ENCODE data around the gene SLC6A7.

The SLC6A7 gene

DNA sequence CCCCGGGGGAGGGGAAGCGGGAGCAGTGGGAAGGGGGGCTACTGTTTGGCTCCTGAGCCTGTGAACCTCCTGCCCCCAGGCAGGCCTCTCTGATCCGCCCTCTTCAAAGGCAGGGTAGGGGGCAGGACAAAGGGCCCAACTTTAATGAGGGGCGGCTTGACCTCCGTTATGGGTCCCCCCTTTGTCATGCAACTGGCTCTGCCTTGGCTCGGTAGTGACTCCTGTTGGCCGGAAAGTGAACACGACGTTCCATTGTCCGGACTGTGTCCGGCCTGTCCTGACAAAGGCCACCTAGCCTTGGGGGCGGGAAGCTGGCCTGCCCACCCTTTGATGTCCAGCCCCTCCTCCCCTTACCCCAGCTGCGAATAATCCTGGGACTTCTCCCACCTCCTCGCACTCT is 22.0 kb upstream of the SLC6A7 start:
- H3K4me3 ChIP-seq (ENCODE audit: low read depth, low read length), result no peak overlapping the region
- DNase-seq (ENCODE audit: low read depth), result no peak

DNA sequence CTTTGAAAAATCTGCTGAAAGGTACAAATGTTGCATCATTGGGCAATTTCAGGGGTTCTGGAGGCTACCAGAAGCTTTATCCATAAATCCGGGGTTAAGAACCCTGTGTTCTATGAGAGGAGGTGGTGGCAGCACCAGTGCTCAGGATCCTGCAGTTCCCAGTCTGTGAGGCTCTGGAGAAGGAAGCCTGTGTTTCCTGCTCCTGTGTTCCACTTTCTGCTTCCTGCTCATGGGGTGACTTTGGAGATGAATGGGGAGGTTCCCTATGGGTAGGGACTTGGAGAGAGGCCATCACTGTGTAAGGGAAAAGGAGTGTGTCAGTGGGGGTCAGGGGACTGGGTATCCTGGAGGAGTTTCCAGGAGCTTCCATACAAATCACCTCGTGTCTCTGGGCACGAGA is 21.0 kb upstream of the SLC6A7 start:
- no peak overlapping the region for H3K4me3 ChIP-seq (ENCODE audit: low read depth, low read length)
- DNase-seq (ENCODE audit: low read depth), result no peak

DNA sequence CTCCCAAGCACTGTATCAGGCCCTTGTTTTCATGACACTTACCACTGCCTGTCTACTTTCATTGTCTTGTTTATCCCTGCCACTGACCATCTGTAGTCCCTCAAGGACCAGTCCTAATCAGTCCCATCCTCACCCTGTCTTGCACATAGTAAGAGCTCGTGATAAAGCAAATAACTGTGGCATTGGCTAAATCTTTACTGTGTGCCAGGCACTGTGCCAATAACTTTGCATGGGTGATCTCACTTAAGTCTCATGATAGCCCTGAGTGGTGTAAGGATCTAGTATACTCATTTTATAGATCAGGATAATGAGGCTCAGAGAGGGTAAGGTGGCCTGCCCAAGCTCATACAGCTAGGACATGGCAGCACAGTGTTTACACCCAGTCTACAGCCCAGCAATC is 17.7 kb upstream of the SLC6A7 start:
- no peak overlapping the region for H3K4me3 ChIP-seq (ENCODE audit: low read depth, low read length)
- no peak for DNase-seq (ENCODE audit: low read depth)

DNA sequence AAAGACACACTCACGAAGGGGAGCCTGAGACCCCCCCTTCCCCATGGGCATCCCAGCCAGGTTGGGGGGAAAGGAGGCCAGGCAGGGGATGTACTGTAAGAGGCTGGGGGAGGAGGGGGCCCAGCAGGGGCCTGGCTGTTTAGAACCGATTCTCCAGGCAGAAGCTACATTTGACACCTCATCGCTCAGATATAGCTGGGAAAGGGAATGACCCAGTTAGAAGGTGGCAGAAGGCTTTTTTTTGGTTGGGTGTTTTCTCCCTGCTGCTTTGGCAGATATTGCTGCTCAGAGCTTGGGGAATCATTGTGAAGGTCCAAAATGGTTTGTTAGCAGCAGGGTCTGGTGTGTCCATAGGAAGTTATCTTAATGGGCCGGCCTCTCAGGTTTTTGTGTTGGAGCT is 17.3 kb upstream of the SLC6A7 start:
- DNase-seq (ENCODE audit: low read depth), result no peak
- no peak overlapping the region for H3K4me3 ChIP-seq (ENCODE audit: low read depth, low read length)

DNA sequence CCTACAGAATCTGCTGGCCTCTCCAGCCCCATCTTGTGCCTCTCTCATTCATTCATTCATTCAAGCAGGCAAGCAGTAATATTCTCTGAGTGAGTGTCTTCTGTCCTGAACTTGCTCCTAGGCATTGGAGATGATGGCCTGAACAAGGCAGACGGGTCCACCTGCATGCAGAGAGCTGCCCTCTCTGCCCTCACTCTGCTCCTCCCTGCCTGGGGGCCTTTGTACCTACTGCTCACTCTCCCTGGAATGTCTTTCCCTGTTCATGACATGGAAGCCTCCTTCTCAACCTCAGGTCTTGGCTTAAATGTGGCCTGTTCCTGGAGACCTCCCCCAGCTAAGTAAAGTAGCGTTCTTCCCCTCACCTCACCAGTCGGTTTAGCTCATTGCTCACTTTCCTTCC is 16.7 kb upstream of the SLC6A7 start:
- H3K4me3 ChIP-seq (ENCODE audit: low read depth, low read length), result no peak overlapping the region
- no peak for DNase-seq (ENCODE audit: low read depth)

DNA sequence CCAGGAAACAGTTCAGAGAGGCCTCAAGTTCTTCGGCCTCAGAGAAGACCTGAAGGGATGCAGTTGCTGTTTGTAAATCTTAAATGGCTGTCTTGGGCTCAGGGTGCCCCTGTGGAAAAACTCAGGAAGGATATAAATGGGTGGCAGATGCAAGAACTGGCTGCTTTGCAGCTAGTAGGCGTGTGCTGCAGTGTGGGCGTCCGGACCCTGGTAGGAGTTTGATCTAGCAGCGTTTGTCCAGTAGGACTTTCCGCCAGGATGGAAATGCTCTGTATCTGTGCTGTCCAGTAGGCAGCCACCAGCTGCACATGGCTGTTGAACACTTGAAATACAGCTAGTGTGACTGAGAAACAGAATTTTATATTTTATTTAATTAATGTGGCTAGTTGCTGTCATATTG is 15.6 kb upstream of the SLC6A7 start:
- H3K4me3 ChIP-seq (ENCODE audit: low read depth, low read length), result no peak overlapping the region
- no peak for DNase-seq (ENCODE audit: low read depth)

DNA sequence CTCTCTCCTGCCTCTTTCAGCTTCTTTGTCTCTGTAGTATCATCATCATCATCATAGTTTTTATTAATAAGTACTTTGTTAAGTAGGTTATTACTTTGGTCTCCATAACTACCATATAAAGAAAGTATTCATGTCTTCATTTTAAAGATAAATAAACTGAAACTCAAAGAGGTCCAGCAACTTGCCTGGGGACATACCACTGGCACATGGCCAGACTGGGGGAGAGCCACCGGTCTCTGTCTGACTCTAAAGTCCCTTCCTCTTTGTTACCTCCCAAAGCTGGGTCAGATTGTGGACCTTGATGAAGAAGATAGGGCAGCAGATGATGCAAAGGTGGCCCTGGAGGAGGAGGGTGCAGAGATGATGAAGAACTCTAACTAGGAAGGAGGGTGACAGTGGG is 14.8 kb upstream of the SLC6A7 start:
- H3K4me3 ChIP-seq (ENCODE audit: low read depth, low read length), result no peak overlapping the region
- no peak for DNase-seq (ENCODE audit: low read depth)

DNA sequence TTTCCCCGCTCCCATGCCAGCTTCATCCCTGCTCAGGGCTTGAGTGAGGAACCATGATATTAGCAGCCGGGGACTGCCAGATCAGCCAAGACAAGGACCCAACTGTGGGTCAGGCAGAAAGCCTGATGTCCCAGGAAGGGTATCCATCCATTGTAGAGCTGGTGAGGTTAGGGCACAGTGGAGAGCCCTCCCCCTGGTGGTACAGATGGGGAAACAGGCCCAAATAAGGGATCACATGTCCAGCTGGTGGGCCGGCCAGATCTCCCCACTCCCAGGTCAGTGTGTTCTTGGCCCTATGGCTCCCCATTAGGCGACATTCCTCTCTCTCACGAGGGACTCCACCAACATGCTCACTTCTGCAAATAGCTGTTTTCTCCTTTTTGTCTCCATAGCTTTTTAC is 14.3 kb upstream of the SLC6A7 start:
- no peak overlapping the region for H3K4me3 ChIP-seq (ENCODE audit: low read depth, low read length)
- no peak for DNase-seq (ENCODE audit: low read depth)

DNA sequence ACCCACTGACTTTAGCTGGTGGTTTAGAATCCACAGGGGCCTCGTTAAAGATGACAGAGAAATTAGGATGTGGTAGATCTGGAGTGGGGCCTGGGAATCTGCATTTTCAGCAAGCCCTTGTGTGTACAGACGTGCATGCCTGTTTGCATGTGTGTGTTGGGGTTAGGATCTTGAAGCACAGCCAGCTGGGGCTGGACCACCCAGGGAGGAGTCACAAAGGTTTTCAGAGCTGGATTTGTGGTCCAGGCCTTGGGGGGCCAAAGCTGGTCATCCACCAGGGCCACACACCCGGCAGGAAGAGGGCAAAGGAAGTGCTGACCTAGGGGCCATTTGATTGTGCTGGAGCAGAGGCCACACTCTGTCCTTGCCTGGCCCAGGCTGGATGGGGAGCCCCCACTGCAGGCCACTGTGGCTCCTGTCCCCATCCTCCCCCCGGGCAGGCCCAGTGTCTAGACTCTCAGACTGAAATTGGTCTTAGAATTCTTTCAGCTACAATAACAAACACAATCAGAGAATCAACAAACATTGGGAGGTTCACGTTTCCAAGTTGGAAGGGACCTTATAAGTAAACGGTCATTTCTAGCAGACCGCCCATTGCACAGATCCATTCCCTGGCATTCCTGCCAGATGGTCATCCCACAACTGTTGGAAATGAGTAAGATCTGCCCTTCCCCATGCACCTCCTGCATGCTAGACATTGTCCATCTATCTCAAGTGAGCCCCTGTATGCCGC is 13.0 kb upstream of the SLC6A7 start:
- DNase-seq (ENCODE audit: low read depth), result no peak

DNA sequence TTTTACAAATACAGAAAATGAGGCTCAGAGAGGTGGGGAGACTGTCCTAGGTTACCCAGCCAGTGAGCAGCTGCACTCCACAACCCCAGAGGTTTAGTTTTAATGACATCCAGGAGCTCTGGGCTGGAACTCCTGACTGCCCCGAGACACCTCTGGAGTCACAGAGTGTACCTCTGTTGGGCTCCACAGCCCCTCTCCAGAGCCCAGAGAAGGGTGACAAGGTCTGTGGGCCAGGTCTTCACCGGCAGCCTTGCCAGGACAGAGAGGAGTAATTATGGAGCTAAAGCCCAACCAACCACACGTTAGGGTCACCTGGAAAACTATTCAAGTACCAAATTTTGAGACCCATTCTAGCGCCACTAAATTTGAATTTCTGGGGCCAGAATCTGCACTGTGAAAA is 12.1 kb upstream of the SLC6A7 start:
- no peak overlapping the region for H3K4me3 ChIP-seq (ENCODE audit: low read depth, low read length)
- DNase-seq (ENCODE audit: low read depth), result no peak

More for the DNA sequence above, 13.0 kb upstream of the SLC6A7 start:
- H3K4me3 ChIP-seq (ENCODE audit: low read depth, low read length), result no peak overlapping the region

DNA sequence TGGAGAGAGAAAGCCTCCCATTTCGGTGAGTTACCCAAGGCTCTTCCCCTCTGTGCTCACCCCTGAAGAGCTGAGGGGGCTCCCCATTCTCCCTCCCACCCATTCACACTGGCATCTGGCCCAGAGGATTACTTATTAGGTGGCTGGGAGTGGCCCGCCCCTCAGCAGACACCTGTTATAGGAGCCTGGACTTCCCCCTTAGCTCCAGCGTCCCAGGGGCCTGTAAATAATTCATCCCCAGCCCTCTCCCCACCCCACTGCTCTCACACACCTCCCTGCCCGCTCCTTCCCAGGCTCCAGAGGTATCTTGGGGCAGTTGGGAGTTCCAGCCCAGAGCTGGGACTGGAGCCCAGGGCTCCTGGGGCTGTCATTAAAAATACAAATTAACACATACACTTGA is 11.6 kb upstream of the SLC6A7 start:
- no peak for DNase-seq (ENCODE audit: low read depth)
- no peak overlapping the region for H3K4me3 ChIP-seq (ENCODE audit: low read depth, low read length)

DNA sequence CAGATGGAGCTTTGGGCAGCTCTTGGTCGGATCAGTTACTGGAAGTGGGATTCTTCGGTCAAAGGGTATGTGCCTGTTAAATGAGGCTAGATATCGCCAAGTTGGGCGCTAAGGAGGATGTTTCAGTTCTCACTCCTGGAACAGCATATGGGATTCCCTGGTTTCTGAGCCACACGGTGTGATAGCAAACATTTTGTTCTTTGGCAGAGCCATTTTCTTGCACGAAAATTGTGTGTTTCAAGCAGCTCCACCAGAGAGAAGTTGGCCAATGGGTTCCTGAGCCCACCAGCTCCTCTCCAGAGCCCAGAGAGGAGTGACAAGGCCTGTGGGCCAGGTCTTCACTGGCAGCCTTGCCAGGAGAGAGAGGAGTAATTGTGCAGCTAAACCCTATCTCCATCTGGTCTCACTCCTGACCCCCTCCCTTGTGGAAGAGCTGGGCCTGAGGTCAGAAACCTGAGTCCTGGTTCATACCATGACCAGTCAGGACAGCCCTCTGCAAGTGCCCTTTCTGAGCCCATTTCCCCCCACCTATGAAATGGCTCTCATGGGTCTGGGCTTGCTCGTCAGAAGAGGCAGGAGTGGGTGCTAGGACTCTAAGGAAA is 10.7 kb upstream of the SLC6A7 start:
- no peak overlapping the region for H3K4me3 ChIP-seq (ENCODE audit: low read depth, low read length)
- no peak for DNase-seq (ENCODE audit: low read depth)

DNA sequence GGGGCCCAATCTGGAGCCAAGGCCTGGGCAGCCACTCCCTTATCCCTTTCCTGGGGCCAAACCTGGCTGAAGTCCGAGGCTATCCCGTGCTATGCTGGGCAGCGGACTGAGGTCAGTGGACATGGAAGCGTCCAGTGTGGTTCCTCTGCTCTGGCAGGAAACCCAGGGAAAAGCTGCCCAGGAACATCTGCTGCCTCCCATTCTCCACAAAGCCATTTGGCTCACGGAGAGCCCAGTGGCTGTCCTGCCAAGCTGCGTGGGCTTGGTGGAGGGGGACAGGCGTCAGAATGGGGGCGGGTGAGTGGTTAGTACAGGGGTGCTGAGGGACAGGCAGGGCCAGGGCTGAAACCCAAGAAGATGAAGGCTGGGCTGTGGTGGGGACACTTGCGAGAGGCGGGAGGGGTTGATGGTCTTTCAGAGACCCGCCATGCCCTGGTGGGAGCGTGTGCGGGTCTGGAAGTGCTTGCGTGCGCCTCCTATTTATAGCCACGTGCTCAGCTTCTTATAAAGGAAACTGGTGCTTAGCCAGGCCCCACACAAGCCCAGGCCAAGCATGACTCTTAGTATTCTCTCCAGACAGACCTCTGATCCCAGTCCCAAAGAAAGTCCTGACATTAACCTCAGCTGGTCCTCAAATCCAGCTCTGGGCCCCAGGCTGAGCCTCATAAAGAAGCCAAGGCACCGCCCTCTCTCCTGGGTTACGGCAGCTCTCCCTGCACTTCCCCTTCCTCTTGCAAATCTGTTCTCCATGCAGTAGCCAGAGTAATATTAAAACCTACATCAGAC is 9.4 kb upstream of the SLC6A7 start:
- DNase-seq (ENCODE audit: low read depth), result no peak
- no peak overlapping the region for H3K4me3 ChIP-seq (ENCODE audit: low read depth, low read length)

DNA sequence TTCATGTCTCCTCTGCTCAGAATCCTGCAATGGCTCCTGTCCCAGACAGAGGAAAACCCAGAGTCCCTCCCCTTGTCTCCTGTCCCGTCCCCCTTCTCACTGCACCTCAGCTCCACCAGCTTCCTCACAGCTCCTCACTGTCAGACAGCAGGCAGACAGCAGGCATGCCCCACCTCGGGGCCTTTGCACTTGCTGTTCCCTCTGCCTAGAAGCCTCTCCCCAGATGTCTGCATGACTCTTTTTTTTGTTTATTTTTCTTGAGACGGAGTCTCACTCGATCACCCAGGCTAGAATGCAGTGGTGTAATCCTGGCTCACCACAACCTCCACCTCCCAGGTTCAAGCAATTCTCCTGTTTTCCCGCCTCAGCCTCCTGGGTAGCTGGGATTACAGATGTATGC is 8.8 kb upstream of the SLC6A7 start:
- no peak for DNase-seq (ENCODE audit: low read depth)
- no peak overlapping the region for H3K4me3 ChIP-seq (ENCODE audit: low read depth, low read length)

DNA sequence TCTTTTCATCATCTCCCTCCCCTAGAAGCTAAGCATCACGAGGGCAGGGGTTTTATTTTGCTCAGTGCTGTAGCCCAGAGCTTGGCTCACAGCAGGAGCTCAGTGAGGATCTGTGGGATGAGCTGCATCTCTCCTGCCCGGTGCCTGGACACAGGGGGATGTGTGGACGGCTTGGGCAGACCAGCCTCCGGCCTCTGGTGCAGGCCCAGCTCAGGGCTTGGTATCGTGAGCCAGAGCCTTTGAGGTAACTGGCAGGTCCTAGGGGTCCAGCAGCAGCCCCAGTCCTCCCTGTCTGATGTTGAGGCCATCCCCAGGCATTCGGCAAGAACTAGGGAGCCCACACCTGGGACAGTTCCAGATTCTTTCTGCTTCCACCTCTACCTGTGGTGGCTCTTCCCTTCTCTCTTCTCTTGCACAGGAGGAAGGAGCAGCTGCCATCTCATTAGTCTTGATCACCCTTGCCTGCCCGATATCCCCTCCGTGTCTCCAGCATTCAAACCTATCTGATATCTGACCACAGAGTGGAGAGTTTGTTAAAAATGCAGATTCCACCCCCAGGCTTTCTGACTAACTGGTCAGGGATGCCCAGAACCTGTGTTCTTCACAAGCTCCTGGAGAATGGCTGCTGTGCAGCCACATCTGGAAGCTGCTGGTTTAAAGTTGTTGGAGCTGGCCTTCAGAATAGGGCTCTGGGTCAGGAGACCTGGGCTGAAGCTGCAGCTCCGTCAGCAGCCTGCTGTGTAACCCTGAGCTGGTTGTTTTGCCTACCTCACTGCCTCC is 7.9 kb upstream of the SLC6A7 start:
- H3K4me3 ChIP-seq (ENCODE audit: low read depth, low read length), result no peak overlapping the region
- no peak for DNase-seq (ENCODE audit: low read depth)

DNA sequence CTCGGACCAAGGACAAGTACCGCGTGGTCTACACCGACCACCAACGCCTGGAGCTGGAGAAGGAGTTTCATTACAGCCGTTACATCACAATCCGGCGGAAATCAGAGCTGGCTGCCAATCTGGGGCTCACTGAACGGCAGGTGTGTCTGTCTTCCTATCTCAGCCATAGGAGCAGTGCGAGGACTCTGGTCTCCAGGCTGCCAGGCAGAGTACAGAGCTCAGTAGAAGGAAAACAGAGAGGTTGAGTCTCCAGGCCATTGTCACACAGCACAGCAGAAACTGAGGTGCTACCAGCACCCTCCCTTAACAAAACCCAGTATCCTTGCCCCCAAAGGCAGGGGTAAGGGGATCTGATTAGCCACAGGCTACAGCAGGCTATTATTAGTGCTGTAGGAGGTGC is 7.1 kb upstream of the SLC6A7 start:
- DNase-seq (ENCODE audit: low read depth), result no peak
- H3K4me3 ChIP-seq (ENCODE audit: low read depth, low read length), result no peak overlapping the region

DNA sequence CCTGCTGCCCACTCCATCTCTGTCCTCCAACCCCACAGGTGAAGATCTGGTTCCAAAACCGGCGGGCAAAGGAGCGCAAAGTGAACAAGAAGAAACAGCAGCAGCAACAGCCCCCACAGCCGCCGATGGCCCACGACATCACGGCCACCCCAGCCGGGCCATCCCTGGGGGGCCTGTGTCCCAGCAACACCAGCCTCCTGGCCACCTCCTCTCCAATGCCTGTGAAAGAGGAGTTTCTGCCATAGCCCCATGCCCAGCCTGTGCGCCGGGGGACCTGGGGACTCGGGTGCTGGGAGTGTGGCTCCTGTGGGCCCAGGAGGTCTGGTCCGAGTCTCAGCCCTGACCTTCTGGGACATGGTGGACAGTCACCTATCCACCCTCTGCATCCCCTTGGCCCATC is 6.4 kb upstream of the SLC6A7 start:
- DNase-seq (ENCODE audit: low read depth), result no peak
- H3K4me3 ChIP-seq (ENCODE audit: low read depth, low read length), result no peak overlapping the region

DNA sequence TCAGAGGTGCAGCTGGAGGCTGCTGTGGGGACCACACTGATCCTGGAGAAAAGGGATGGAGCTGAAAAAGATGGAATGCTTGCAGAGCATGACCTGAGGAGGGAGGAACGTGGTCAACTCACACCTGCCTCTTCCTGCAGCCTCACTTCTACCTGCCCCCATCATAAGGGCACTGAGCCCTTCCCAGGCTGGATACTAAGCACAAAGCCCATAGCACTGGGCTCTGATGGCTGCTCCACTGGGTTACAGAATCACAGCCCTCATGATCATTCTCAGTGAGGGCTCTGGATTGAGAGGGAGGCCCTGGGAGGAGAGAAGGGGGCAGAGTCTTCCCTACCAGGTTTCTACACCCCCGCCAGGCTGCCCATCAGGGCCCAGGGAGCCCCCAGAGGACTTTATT is 5.9 kb upstream of the SLC6A7 start:
- no peak for DNase-seq (ENCODE audit: low read depth)
- H3K4me3 ChIP-seq (ENCODE audit: low read depth, low read length), result no peak overlapping the region

DNA sequence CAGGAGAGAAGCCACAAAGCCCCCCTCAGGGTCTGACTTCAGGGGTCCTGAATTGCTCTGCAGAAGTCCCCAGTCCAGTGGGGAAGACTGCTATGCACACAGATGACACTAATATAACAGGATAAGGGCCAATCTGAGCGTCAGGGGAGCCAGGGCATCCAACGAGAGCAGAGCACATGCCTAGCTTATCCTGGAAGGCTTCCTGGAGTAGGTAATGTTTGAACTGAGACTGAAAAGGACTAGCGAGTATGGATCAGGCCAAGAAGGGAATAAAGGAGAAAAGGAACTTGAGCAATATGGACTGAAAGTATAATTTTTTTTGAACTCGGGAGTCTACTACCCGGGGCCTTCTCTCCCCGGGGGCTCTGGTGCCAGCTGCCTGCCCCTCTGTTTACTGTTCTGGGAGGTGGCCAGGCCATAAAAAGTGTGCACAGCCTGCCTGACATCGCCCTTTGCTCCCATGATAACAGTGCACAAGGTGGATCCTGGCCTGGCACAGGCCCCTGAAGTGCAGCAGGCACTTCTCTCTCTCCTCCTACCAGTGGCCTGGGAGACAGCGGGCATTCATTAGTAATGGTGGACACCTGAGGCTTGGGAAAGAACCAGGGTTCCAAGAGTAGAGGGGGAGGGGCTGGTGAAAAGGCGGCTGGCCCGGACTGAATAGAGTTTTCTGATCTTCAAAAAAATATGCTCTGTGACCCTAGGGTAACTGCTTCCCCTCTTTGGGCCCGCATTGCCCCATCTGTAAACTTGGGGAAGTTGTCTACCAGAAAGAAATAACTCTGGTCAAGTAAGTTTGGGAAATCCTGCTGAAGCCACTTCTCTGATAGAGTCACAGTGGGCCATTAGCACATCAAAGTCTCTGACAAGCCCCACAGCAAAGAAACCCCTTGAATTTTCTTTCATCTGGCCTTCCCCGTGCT is 4.6 kb upstream of the SLC6A7 start:
- H3K4me3 ChIP-seq (ENCODE audit: low read depth, low read length), result no peak overlapping the region
- DNase-seq (ENCODE audit: low read depth), result no peak
